Measurements from ENCODE around the gene ZNF428. TPM values are rescaled to one million over a fixed set of nuclear protein-coding genes. Genes with fewer than 3 reads are reported as not detected.
A peak's percentile ranks its signal among the peaks of the same experiment; 100 is the strongest.

ZNF428 gene
- total and polyA plus RNA-seq, 2 of the 8 experiments (the other 6 are each of a cell fraction or from before 2014, with no cell fraction given), result 7.8 to 16.7 TPM

DNA sequence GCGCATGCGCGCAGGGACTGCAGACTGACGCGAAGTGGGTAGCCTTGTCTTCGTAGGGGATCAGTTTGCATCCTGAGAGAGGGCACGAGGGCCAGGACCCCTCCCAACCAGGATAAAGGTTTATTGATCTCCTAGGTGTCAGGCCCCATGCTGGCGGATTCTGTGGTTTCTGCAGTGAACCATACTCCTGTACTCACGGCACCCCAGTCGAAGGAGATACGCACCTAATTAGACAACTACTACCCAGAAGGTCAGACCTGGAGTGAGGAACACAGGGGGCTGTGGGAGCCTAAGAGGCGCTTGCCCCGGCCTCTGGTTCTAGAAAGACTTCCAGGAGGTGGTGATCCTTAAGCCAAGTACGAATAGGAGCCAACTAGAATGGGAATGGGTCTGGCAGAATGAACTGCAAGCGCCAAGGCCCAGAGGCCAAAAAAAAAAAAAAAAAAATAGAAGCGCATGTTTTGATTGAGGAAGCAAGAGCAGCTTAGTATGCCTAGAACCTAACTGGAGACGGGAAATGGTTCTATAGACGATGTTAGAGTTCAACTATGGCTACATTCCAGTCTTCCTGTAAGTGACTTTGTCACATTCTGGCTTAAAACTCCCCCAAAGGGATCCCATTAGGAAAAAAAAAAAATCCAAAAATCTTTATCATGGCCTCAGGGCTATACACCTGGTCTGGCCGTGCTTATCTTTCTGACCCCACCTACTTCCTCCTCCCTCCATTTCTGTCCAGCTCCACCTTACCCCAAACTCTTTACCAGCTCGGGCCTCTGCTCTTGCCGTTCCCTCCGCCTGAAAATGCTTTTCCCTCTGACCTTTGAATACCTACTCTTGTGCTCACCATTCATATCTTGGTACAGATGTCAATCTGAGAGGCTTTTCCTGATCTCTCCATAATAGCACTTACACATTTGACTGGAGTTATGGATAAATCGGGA is 902 bp upstream of the ZNF428 start:
- Histone ChIP-seq H3K27ac (ENCODE audit: low read depth, low read length) (peak overlapping the region; percentile 99), H4K8ac (ENCODE audit: extremely low read depth, insufficient read depth, low read length) (peak overlapping the region; percentile 17), H3K23ac (ENCODE audit: insufficient read length) (no peak overlapping the region), H2BK20ac (ENCODE audit: low read length) (no peak overlapping the region), H3K27me3 (replicated peaks in 1 of 4; ENCODE audit: control insufficient read depth in 3 of 4, extremely low read depth in 1 of 4, insufficient read depth in 3 of 4, low read length in 3 of 4) (no peaks in the 10 kb centered on the region), H3K79me1 (ENCODE audit: low read depth, low read length) (peaks cover 2% of the 10 kb centered on the region), H3K9ac (replicated peaks in 1 of 4; ENCODE audit: extremely low read depth in 1 of 4, low read depth in 3 of 4, low read length in 3 of 4) (peak overlapping the region in 3 of 4 experiments; percentile 96 to 97 (median 96); a peak in 6 of 7 replicates), H2BK5ac (ENCODE audit: low read depth, low read length) (peak overlapping the region; percentile 97), H2AK5ac (ENCODE audit: low read depth, low read length) (no peak overlapping the region), H3K36me3 (ENCODE audit: control insufficient read depth in 2 of 4, insufficient read depth in 4 of 4, low read length in 3 of 4) (no peaks in the 10 kb centered on the region), H4K20me1 (replicated peaks in 1 of 2; ENCODE audit: control insufficient read depth in 1 of 2, insufficient read depth in 2 of 2, low read length in 2 of 2) (peaks cover 0 to 3% of the 10 kb centered on the region in 2 experiments), H3K18ac (ENCODE audit: extremely low read depth, low read length) (peak overlapping the region; percentile 51), H3K4me2 (ENCODE audit: insufficient read depth in 1 of 2, low read depth in 2 of 2, low read length in 2 of 2) (peak overlapping the region; percentile 89 to 96), H4K5ac (ENCODE audit: insufficient read length, low read depth, low read length) (peak overlapping the region; percentile 11), H4K91ac (replicated peaks; ENCODE audit: insufficient read length, low read length) (peak overlapping the region; percentile 7), H2BK15ac (ENCODE audit: low read length) (no peak overlapping the region), H2AFZ (ENCODE audit: low read length) (no peak overlapping the region), H3K23me2 (ENCODE audit: low read depth, low read length) (peaks cover 10% of the 10 kb centered on the region), H3K14ac (ENCODE audit: insufficient read length) (no peak overlapping the region), H3K4ac (replicated peaks; ENCODE audit: insufficient read length, low read depth, low read length) (peak overlapping the region; percentile 63), H3K4me3 (ENCODE audit: extremely low read depth in 1 of 4, insufficient read depth in 2 of 4, low read depth in 3 of 4, low read length in 4 of 4) (peak overlapping the region; percentile 69 to 81 (median 76)), H3K79me2 (ENCODE audit: control insufficient read depth in 1 of 2, insufficient read depth in 2 of 2, low read length in 2 of 2) (peaks cover 0 to 11% of the 10 kb centered on the region in 2 experiments; a peak in 2 of 4 replicates), H2BK12ac (ENCODE audit: low read depth, low read length) (no peak overlapping the region), H2BK120ac (replicated peaks; ENCODE audit: low read depth, low read length) (no peak overlapping the region), H3K56ac (replicated peaks; ENCODE audit: insufficient read length, low read depth, low read length) (peak overlapping the region; percentile 43), H3K9me3 (ENCODE audit: insufficient read depth in 2 of 2, low read depth in 1 of 2, low read length in 1 of 2) (no peaks in the 10 kb centered on the region), H3K4me1 (replicated peaks in 1 of 4; ENCODE audit: control insufficient read depth in 3 of 4, insufficient read depth in 4 of 4, low read length in 3 of 4) (peaks cover 6 to 16% (median 10%) of the 10 kb centered on the region in 4 experiments)
- no peak for DNase-seq (ENCODE audit: low read depth in 1 of 2, low spot score in 2 of 2)
- POLR2A ChIA-PET (ENCODE audit: partially characterized antibody), result interaction anchor here (1.1 kb wide), 1 partner anchor 23 kb away, joined by 3 read pairs; no protein-coding TSS in a partner anchor
- CTCF ChIA-PET (ENCODE audit: partially characterized antibody), result interaction anchor here (0.6 to 1.3 kb wide), 4 partner anchors 22 to 171 kb away, joined by 3 to 4 read pairs (median 4); no protein-coding TSS in a partner anchor
- no peak for FAIRE-seq
- 53% methylated on average over 22 of the region's 23 CpGs; no CpG with 5 or more reads in 1 of the 2 experiments for WGBS, 2 experiments (ENCODE audit: extremely low coverage in 1 of 2, insufficient coverage in 1 of 2, insufficient read length in 1 of 2, insufficient replicate concordance in 2 of 2, low coverage in 1 of 2, low lambda C conversion rate in 2 of 2, missing lambda C conversion rate in 1 of 2)
- TF ChIP-seq POLR2A (IDR thresholded peaks at IDR 0.05; ENCODE audit: control extremely low read depth in 1 of 2, low read depth in 2 of 2, low read length in 2 of 2) (peak; percentile 8 to 43; a peak in 2 of 3 replicates), SP1 (IDR thresholded peaks at IDR 0.05; ENCODE audit: low read depth, low read length) (no peak), POLR2AphosphoS5 (IDR thresholded peaks at IDR 0.05; ENCODE audit: low read depth, low read length) (peak; percentile 8; the same call in 1 of the 2 replicates)
